ENCODE data around the gene UBTF.

DNA sequence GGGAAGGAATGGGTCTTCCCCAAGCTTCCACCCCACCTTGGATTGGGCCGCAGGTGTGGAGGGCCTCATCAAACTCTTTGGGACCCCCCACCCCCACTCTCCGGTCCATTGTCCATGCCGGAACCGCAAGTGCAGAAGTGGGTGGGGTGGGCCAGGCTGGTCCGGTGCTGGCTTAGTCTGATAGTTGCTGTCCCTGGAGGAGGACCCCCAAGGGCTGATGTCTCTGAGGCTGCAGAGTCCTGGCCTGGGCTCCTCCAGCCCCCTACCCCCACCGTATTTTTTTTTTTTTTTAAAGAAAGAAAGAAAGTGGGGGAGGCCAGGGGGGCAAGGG lies 12.7 kb downstream of the UBTF start:
- TF ChIP-seq CTCF (IDR thresholded peaks at IDR 0.05 in 4 of 5, conservative IDR thresholded peaks at IDR 0.05 in 1 of 5) (no peak), POLR2A (IDR thresholded peaks at IDR 0.05) (no peak)

Data from gastrocnemius medialis (tissue), 4 donors.